Head of caudate nucleus (tissue), 42 donors: ENCODE data around the gene BCL2L13.

ENCODE experiments used
- DNase-seq, 42 donors: peaks; one replicate each; pipeline versions ENCODE4 v3.0.0 to v3.0.0-alpha.2; 2020 to 2021; ENCODE audit warnings: mixed read lengths in 7 of 42
- intact Hi-C: fragments of 100-400 bp; cut with DNase I; formaldehyde crosslinking; loops from one replicate; pipeline ENCODE4 v1.15.0; 2022

The BCL2L13 gene

GRCh38 chr22:17716529-17716928, 78.0 kb downstream of the BCL2L13 start:
- intact Hi-C loops, result no loop called here
- no peak for DNase-seq

GRCh38 chr22:17717708-17718107, 79.2 kb downstream of the BCL2L13 start:
- no peak for DNase-seq
- intact Hi-C loops, result no loop called here

GRCh38 chr22:17719911-17720310, 81.4 kb downstream of the BCL2L13 start:
- intact Hi-C loops, result no loop called here
- no peak for DNase-seq

- no peak for DNase-seq
- intact Hi-C loops, result no loop called here
These were observed 85.7 kb downstream of the BCL2L13 start for GRCh38 chr22:17724241-17724640.

GRCh38 chr22:17724678-17725499, 86.3 kb downstream of the BCL2L13 start:
- intact Hi-C loops, result no loop called here
- DNase-seq, result peak in 4 of 42 donors; percentile 19 to 43 (median 28)

GRCh38 chr22:17725500-17725796, 86.9 kb downstream of the BCL2L13 start:
- no peak for DNase-seq
- intact Hi-C loops, result no loop called here

GRCh38 chr22:17726006-17726927, 87.7 kb downstream of the BCL2L13 start:
- intact Hi-C loops, result no loop called here
- DNase-seq, result peak in 2 of 42 donors; percentile 13 to 39

- intact Hi-C loops, result no loop called here
- peak in 1 of 42 donors; percentile 37 for DNase-seq
These were observed 88.7 kb downstream of the BCL2L13 start for GRCh38 chr22:17726928-17727897.

- DNase-seq, result no peak
These were observed 90.2 kb downstream of the BCL2L13 start for GRCh38 chr22:17728786-17729185.

GRCh38 chr22:17729561-17729960, 91.0 kb downstream of the BCL2L13 start:
- intact Hi-C loops, result no loop called here
- no peak for DNase-seq

More at GRCh38 chr22:17728786-17729185, 90.2 kb downstream of the BCL2L13 start:
- intact Hi-C loops, result no loop called here

- intact Hi-C loops, result no loop called here
- DNase-seq, result peak in 2 of 42 donors; percentile 1 to 10
These were observed 93.8 kb downstream of the BCL2L13 start for GRCh38 chr22:17732251-17732854.

GRCh38 chr22:17733466-17733865, 94.9 kb downstream of the BCL2L13 start:
- intact Hi-C loops, result no loop called here
- DNase-seq, result peak in 2 of 42 donors; percentile 9 to 15

GRCh38 chr22:17734187-17734586, 95.6 kb downstream of the BCL2L13 start:
- intact Hi-C loops, result no loop called here
- peak in 2 of 42 donors; percentile 3 to 7 for DNase-seq

GRCh38 chr22:17738386-17739128, 100.0 kb downstream of the BCL2L13 start:
- intact Hi-C loops, result no loop called here
- DNase-seq, result no peak

- DNase-seq, result no peak
- intact Hi-C loops, result no loop called here
These were observed 100.8 kb downstream of the BCL2L13 start for GRCh38 chr22:17739196-17739975.

GRCh38 chr22:17741866-17742526, 103.4 kb downstream of the BCL2L13 start:
- DNase-seq, result peak in 1 of 42 donors; percentile 34
- intact Hi-C loops, result no loop called here

- DNase-seq, result peak; percentile 44 to 87 (median 71)
- intact Hi-C loops, result no loop called here
These were observed 104.0 kb downstream of the BCL2L13 start for GRCh38 chr22:17742527-17742902.
